ENCODE measurements around the gene G3BP2. TPM values are rescaled to one million over a fixed set of nuclear protein-coding genes. Genes with fewer than 3 reads are reported as not detected.

Gene G3BP2
- total and polyA plus RNA-seq, 2 of the 8 experiments (the other 6 are each of a cell fraction or from before 2014, with no cell fraction given): 83.7 to 378 TPM

DNA sequence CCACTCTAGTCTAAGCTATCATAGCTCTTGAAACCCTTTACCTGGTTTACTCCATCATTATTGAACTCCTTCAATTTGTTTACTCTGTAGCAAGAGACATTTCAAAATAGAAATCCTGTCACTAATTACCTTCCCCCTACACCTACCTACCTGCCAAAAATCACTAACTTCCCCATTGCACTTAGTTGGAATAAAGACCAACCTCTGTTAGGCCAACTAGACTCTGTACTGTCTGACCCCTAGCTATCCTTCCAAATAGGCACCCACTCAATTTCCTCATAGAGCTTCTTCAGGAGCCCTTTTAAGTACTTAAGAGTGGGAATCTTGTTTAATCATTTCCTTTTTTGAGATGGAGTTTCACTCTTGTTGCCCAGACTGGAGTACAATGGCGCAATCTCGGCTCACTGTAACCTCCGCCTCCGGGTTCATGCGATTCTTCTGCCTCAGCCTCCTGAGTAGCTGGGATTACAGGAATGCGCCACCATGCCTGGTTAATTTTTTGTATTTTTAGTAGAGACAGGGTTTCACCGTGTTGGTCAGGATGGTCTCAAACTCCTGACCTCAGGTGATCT, 34.0 kb downstream of the G3BP2 start:
- no peaks in the 10 kb centered on the region for H4K20me1 ChIP-seq (replicated peaks in 1 of 2; ENCODE audit: control insufficient read depth in 1 of 2, insufficient read depth in 2 of 2, low read length in 2 of 2)
- H3K4me2 ChIP-seq (ENCODE audit: insufficient read depth in 1 of 2, low read depth in 2 of 2, low read length in 2 of 2): no peak overlapping the region
- H3K27ac ChIP-seq (ENCODE audit: low read depth, low read length): no peak overlapping the region
- WGBS, 2 experiments (ENCODE audit: extremely low coverage in 1 of 2, insufficient coverage in 1 of 2, insufficient read length in 1 of 2, insufficient replicate concordance in 2 of 2, low coverage in 1 of 2, low lambda C conversion rate in 2 of 2, missing lambda C conversion rate in 1 of 2): 94% methylated on average over 7 of the region's 7 CpGs; no CpG with 5 or more reads in 1 of the 2 experiments
- no peak overlapping the region for H3K14ac ChIP-seq (ENCODE audit: insufficient read length)
- H2BK120ac ChIP-seq (replicated peaks; ENCODE audit: low read depth, low read length): no peak overlapping the region
- ChIA-PET POLR2A (ENCODE audit: partially characterized antibody) (interaction anchor here (0.7 to 1.2 kb wide), 5 partner anchors 8 to 88 kb away, joined by 3 read pairs; partner anchors contain the start of gene USO1), CTCF (ENCODE audit: partially characterized antibody) (interaction anchor here (1.0 to 1.4 kb wide), 2 partner anchors 11 to 15 kb away, joined by 3 to 4 read pairs; no protein-coding TSS in a partner anchor)
- H3K79me2 ChIP-seq (ENCODE audit: control insufficient read depth in 1 of 2, insufficient read depth in 2 of 2, low read length in 2 of 2): no peaks in the 10 kb centered on the region
- H4K5ac ChIP-seq (ENCODE audit: insufficient read length, low read depth, low read length): no peak overlapping the region
- H3K4me3 ChIP-seq (ENCODE audit: extremely low read depth in 1 of 4, insufficient read depth in 2 of 4, low read depth in 3 of 4, low read length in 4 of 4): no peak overlapping the region
- H3K4ac ChIP-seq (replicated peaks; ENCODE audit: insufficient read length, low read depth, low read length): no peak overlapping the region
- DNase-seq (ENCODE audit: low read depth in 1 of 2, low spot score in 2 of 2): no peak
- no peak overlapping the region for H2BK15ac ChIP-seq (ENCODE audit: low read length)
- H3K56ac ChIP-seq (replicated peaks; ENCODE audit: insufficient read length, low read depth, low read length): no peak overlapping the region
- no peak overlapping the region for H4K8ac ChIP-seq (ENCODE audit: extremely low read depth, insufficient read depth, low read length)
- H2BK5ac ChIP-seq (ENCODE audit: low read depth, low read length): no peak overlapping the region
- H3K36me3 ChIP-seq (ENCODE audit: control insufficient read depth in 2 of 4, insufficient read depth in 4 of 4, low read length in 3 of 4): peaks cover 2 to 28% (median 10%) of the 10 kb centered on the region in 4 experiments; a peak in 6 of 8 replicates
- H2AK5ac ChIP-seq (ENCODE audit: low read depth, low read length): no peak overlapping the region
- H3K18ac ChIP-seq (ENCODE audit: extremely low read depth, low read length): no peak overlapping the region
- no peaks in the 10 kb centered on the region for H3K9me3 ChIP-seq (ENCODE audit: insufficient read depth in 2 of 2, low read depth in 1 of 2, low read length in 1 of 2)
- no peak for TF ChIP-seq CTBP2 (IDR thresholded peaks at IDR 0.05; ENCODE audit: borderline replicate concordance, insufficient read depth, insufficient read length, low read length)
- TF ChIP-seq JUN (IDR thresholded peaks at IDR 0.05; ENCODE audit: low read depth, low read length): no peak
- TF ChIP-seq SIX5 (IDR thresholded peaks at IDR 0.05; ENCODE audit: low read depth, low read length): no peak
- TF ChIP-seq, protein P1, sequence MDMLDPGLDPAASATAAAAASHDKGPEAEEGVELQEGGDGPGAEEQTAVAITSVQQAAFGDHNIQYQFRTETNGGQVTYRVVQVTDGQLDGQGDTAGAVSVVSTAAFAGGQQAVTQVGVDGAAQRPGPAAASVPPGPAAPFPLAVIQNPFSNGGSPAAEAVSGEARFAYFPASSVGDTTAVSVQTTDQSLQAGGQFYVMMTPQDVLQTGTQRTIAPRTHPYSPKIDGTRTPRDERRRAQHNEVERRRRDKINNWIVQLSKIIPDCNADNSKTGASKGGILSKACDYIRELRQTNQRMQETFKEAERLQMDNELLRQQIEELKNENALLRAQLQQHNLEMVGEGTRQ (IDR thresholded peaks at IDR 0.05; ENCODE audit: low read length): no peak
- no peak for TF ChIP-seq MAX (IDR thresholded peaks at IDR 0.05)
- no peak for TF ChIP-seq TAF7 (optimal IDR thresholded peaks at IDR 0.05; ENCODE audit: borderline replicate concordance, low read depth, low read length)
- TF ChIP-seq KDM4A (IDR thresholded peaks at IDR 0.05; ENCODE audit: low read depth, low read length, severe bottlenecking): no peak
- no peak for TF ChIP-seq SRF (IDR thresholded peaks at IDR 0.05; ENCODE audit: low read depth, low read length)
- no peak for TF ChIP-seq RXRA (IDR thresholded peaks at IDR 0.05; ENCODE audit: insufficient read depth, low read depth, low read length)
- TF ChIP-seq BRCA1 (IDR thresholded peaks at IDR 0.05; ENCODE audit: low read depth, low read length): no peak
- no peak for FAIRE-seq
- H3K79me1 ChIP-seq (ENCODE audit: low read depth, low read length): no peaks in the 10 kb centered on the region
- no peak overlapping the region for H2BK12ac ChIP-seq (ENCODE audit: low read depth, low read length)
- H3K23ac ChIP-seq (ENCODE audit: insufficient read length): no peak overlapping the region
- peaks cover 2% of the 10 kb centered on the region; the same call in 1 of the 2 replicates for H3K23me2 ChIP-seq (ENCODE audit: low read depth, low read length)
- no peaks in the 10 kb centered on the region for H3K4me1 ChIP-seq (replicated peaks in 1 of 4; ENCODE audit: control insufficient read depth in 3 of 4, insufficient read depth in 4 of 4, low read length in 3 of 4)
- H2AFZ ChIP-seq (ENCODE audit: low read length): no peak overlapping the region
- no peak overlapping the region for H2BK20ac ChIP-seq (ENCODE audit: low read length)
- H3K9ac ChIP-seq (replicated peaks in 1 of 4; ENCODE audit: extremely low read depth in 1 of 4, low read depth in 3 of 4, low read length in 3 of 4): no peak overlapping the region
- H4K91ac ChIP-seq (replicated peaks; ENCODE audit: insufficient read length, low read length): no peak overlapping the region
- H3K27me3 ChIP-seq (replicated peaks in 1 of 4; ENCODE audit: control insufficient read depth in 3 of 4, extremely low read depth in 1 of 4, insufficient read depth in 3 of 4, low read length in 3 of 4): no peaks in the 10 kb centered on the region
